Esophagus muscularis mucosa (tissue), 4 donors: ENCODE data around the gene FGFBP2.

Source experiments
- CTCF ChIP-seq, 3 experiments: fragments of 200-600 bp in 2 of 3; fragments of 450-650 bp in 1 of 3; sonication (generic) in 2 of 3; IDR thresholded peaks; one replicate each; pipeline ENCODE4 v1.5.1; 2017 to 2019; ENCODE audit warnings: antibody characterized with exemption in 3 of 3, mild to moderate bottlenecking in 2 of 3, moderate library complexity in 1 of 3
- EP300 ChIP-seq: sonication (generic); formaldehyde crosslinking; IDR thresholded peaks from one replicate; pipeline ENCODE4 v1.6.1; 2017; ENCODE audit warnings: antibody characterized with exemption
- POLR2A ChIP-seq: fragments of 450-650 bp; IDR thresholded peaks from one replicate; pipeline ENCODE4 v1.6.1; 2017; ENCODE audit warnings: antibody characterized with exemption, moderate library complexity, mild to moderate bottlenecking, low read depth
- POLR2AphosphoS5 ChIP-seq, 2 donors: sonication (generic); formaldehyde crosslinking; IDR thresholded peaks; one replicate each; pipeline ENCODE4 v1.6.1; 2017; ENCODE audit warnings: antibody characterized with exemption in 2 of 2

GRCh38 chr4:16005676-16006075 is 42.7 kb upstream of the FGFBP2 start:
- TF ChIP-seq POLR2AphosphoS5 (IDR thresholded peaks at IDR 0.05) (no peak), POLR2A (no peak), CTCF (IDR thresholded peaks at IDR 0.05) (no peak), EP300 (no peak)
